ENCODE measurements around the gene LRRN4CL.
A peak's percentile ranks its signal among the peaks of the same experiment; 100 is the strongest.

LRRN4CL gene

DNA sequence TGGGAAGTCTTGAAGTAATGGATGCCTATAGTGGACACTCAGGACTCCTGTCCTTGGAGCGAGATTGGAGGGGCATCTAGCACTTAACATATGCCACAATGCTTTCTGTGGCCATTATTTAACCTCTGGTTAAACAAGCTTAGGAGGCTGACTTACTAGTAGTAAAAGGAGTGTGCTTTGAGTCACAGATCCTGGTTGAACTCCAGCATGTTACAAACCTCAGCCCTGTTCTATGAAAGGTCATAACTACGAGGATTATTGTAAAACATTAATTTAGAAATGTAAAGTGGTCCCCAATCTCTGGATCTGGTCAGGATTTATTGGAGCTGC lies 16.2 kb downstream of the LRRN4CL start:
- H3K36me3 ChIP-seq (ENCODE audit: insufficient read depth): no peaks in the 10 kb centered on the region
- no peak overlapping the region for H2AFZ ChIP-seq (ENCODE audit: low read depth)
- H3K27me3 ChIP-seq (ENCODE audit: insufficient read depth, low read depth): no peaks in the 10 kb centered on the region
- H4K20me1 ChIP-seq (ENCODE audit: insufficient read depth): no peaks in the 10 kb centered on the region
- no peak overlapping the region for H3K4me3 ChIP-seq (IDR thresholded peaks at IDR 0.05; ENCODE audit: insufficient read depth, low read depth, low read length)
- no peak overlapping the region for H3K27ac ChIP-seq
- no peak overlapping the region for H3K9ac ChIP-seq
- H3K4me1 ChIP-seq (ENCODE audit: low read depth, poor library complexity, severe bottlenecking): peaks cover 23% of the 10 kb centered on the region
- no peak overlapping the region; the same call in 1 of the 2 replicates for H3K4me2 ChIP-seq
- peaks cover 18% of the 10 kb centered on the region for H3K79me2 ChIP-seq (ENCODE audit: insufficient read depth, low read depth)
- no peak for TF ChIP-seq CTCF (conservative IDR thresholded peaks at IDR 0.05; ENCODE audit: low read depth, low read length)

DNA sequence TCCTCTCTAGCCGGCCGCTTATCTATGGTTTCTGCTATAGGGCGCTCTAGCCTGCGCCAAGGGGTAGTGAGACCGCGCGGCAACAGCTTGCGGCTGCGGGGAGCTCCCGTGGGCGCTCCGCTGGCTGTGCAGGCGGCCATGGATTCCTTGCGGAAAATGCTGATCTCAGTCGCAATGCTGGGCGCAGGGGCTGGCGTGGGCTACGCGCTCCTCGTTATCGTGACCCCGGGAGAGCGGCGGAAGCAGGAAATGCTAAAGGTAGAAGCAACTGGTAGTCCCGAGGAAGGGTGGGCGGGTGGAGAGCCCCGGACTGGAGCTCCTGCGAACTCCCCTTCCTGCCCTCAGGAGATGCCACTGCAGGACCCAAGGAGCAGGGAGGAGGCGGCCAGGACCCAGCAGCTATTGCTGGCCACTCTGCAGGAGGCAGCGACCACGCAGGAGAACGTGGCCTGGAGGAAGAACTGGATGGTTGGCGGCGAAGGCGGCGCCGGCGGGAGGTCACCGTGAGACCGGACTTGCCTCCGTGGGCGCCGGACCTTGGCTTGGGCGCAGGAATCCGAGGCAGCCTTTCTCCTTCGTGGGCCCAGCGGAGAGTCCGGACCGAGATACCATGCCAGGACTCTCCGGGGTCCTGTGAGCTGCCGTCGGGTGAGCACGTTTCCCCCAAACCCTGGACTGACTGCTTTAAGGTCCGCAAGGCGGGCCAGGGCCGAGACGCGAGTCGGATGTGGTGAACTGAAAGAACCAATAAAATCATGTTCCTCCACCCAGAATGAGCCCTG lies 17.5 kb downstream of the LRRN4CL start, which contains the start of the genes LBHD1 and UQCC3:
Gene LBHD1, minus strand, starts transcription at position 660 of the 782 bp plus-strand sequence. CDS start 2,236 bp downstream, outside the sequence.
Gene UQCC3, plus strand, starts transcription at position 66 of the 782 bp plus-strand sequence. Its CDS starts 73 bp downstream, at position 139.
- H3K4me3 ChIP-seq (IDR thresholded peaks at IDR 0.05; ENCODE audit: insufficient read depth, low read depth, low read length): no peak within 1 kb of the TSS
- H2AFZ ChIP-seq (ENCODE audit: low read depth): peak within 1 kb of the TSS; percentile 56
- H3K27me3 ChIP-seq (ENCODE audit: insufficient read depth, low read depth): no peaks in the 10 kb centered on the region
- H4K20me1 ChIP-seq (ENCODE audit: insufficient read depth): no peaks in the 10 kb centered on the region
- H3K36me3 ChIP-seq (ENCODE audit: insufficient read depth): no peaks in the 10 kb centered on the region
- H3K27ac ChIP-seq: peak within 1 kb of the TSS; percentile 61
- no peak for TF ChIP-seq CTCF (conservative IDR thresholded peaks at IDR 0.05; ENCODE audit: low read depth, low read length)
- peaks cover 10% of the 10 kb centered on the region; the same call in 1 of the 2 replicates for H3K79me2 ChIP-seq (ENCODE audit: insufficient read depth, low read depth)
- H3K4me1 ChIP-seq (ENCODE audit: low read depth, poor library complexity, severe bottlenecking): peaks cover 10% of the 10 kb centered on the region
- peak within 1 kb of the TSS; percentile 62 for H3K9ac ChIP-seq
- H3K4me2 ChIP-seq: peak within 1 kb of the TSS; percentile 80

DNA sequence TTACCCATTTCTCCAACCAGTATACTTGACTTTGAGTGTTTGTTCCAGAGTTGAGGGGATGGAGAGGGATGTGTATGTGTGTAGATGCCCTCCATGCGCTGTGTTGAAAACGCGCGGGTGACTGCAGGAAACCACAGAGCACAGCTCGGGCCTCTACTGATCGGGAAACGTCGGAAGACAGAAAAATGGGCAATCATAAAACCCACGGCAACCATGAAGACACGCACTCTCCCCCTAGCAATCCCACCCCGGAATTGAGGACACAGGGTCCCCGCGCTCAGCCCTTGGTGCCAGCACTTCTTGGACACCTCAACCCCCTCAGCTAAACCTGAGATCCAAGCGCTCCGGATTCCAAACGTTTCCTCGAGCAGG lies 18.1 kb downstream of the LRRN4CL start:
- Histone ChIP-seq H4K20me1 (ENCODE audit: insufficient read depth) (no peaks in the 10 kb centered on the region), H3K4me2 (peak overlapping the region; percentile 80), H3K27ac (peak overlapping the region; percentile 61), H3K79me2 (ENCODE audit: insufficient read depth, low read depth) (peaks cover 10% of the 10 kb centered on the region; the same call in 1 of the 2 replicates), H3K36me3 (ENCODE audit: insufficient read depth) (no peaks in the 10 kb centered on the region), H3K4me3 (IDR thresholded peaks at IDR 0.05; ENCODE audit: insufficient read depth, low read depth, low read length) (no peak overlapping the region), H3K9ac (peak overlapping the region; percentile 62), H3K27me3 (ENCODE audit: insufficient read depth, low read depth) (no peaks in the 10 kb centered on the region), H3K4me1 (ENCODE audit: low read depth, poor library complexity, severe bottlenecking) (peaks cover 9% of the 10 kb centered on the region), H2AFZ (ENCODE audit: low read depth) (peak overlapping the region; percentile 56)
- TF ChIP-seq CTCF (conservative IDR thresholded peaks at IDR 0.05; ENCODE audit: low read depth, low read length): no peak

- Histone ChIP-seq H3K9ac (no peak overlapping the region), H3K4me3 (IDR thresholded peaks at IDR 0.05; ENCODE audit: insufficient read depth, low read depth, low read length) (no peak overlapping the region), H4K20me1 (ENCODE audit: insufficient read depth) (no peaks in the 10 kb centered on the region), H3K27ac (no peak overlapping the region), H3K27me3 (ENCODE audit: insufficient read depth, low read depth) (no peaks in the 10 kb centered on the region), H3K36me3 (ENCODE audit: insufficient read depth) (no peaks in the 10 kb centered on the region), H3K79me2 (ENCODE audit: insufficient read depth, low read depth) (peaks cover 10% of the 10 kb centered on the region; the same call in 1 of the 2 replicates), H3K4me1 (ENCODE audit: low read depth, poor library complexity, severe bottlenecking) (peaks cover 14% of the 10 kb centered on the region), H3K4me2 (no peak overlapping the region), H2AFZ (ENCODE audit: low read depth) (no peak overlapping the region)
- TF ChIP-seq CTCF (conservative IDR thresholded peaks at IDR 0.05; ENCODE audit: low read depth, low read length): no peak
These were observed 19.7 kb downstream of the LRRN4CL start for GRCh38 chr11:62669420-62670161.
